Loucy (cell line): ENCODE measurements around the gene CSAD.

Source experiments
- H2AFZ ChIP-seq: fragments of 200-600 bp; sonication (generic); 2 replicates; pipeline ENCODE4 v1.6.0; 2016; ENCODE audit warnings: antibody characterized with exemption, mild to moderate bottlenecking, low read length, moderate library complexity
- H3F3A ChIP-seq: fragments of 200-600 bp; 2 replicates; pipeline ENCODE4 v1.6.0; 2016; ENCODE audit warnings: antibody characterized with exemption, low read depth, mild to moderate bottlenecking
- H3K27me3 ChIP-seq: fragments of 200-600 bp; sonication (generic); 2 replicates; pipeline ENCODE4 v1.6.1; 2014; ENCODE audit warnings: low read length, mild to moderate bottlenecking; ENCODE audit not compliant: insufficient read depth, poor library complexity, severe bottlenecking
- H3K36me3 ChIP-seq: fragments of 200-600 bp; sonication (generic); 2 replicates; pipeline ENCODE4 v1.6.1; 2016; ENCODE audit warnings: low read length; ENCODE audit not compliant: insufficient read depth
- H3K4me1 ChIP-seq: fragments of 200-600 bp; sonication (generic); 2 replicates; pipeline ENCODE4 v1.5.1; 2014; ENCODE audit warnings: low read length, mild to moderate bottlenecking; ENCODE audit not compliant: insufficient read depth, poor library complexity, severe bottlenecking
- H3K4me2 ChIP-seq: fragments of 200-600 bp; sonication (generic); 2 replicates; pipeline ENCODE4 v1.6.0; 2014; ENCODE audit warnings: antibody characterized with exemption, low read length, low read depth, mild to moderate bottlenecking; ENCODE audit not compliant: poor library complexity, severe bottlenecking
- H3K4me3 ChIP-seq: fragments of 200-600 bp; sonication (generic); 2 replicates; pipeline ENCODE4 v1.5.1; 2014; ENCODE audit warnings: low read length, mild to moderate bottlenecking, mixed read lengths; ENCODE audit not compliant: poor library complexity, severe bottlenecking
- H3K79me2 ChIP-seq: fragments of 200-600 bp; sonication (generic); 2 replicates; pipeline ENCODE4 v1.6.1; 2014; ENCODE audit warnings: low read length; ENCODE audit not compliant: insufficient read depth
- H3K9ac ChIP-seq: fragments of 200-600 bp; sonication (generic); 2 replicates; pipeline ENCODE4 v1.6.0; 2014; ENCODE audit warnings: mild to moderate bottlenecking, low read depth, low read length, moderate library complexity; ENCODE audit not compliant: poor library complexity, severe bottlenecking
- H3K9me2 ChIP-seq: fragments of 200-600 bp; sonication (generic); replicated peaks from 2 replicates; pipeline ENCODE4 v1.6.1; 2016; ENCODE audit warnings: low read depth, low read length, mixed read lengths
- H3K9me3 ChIP-seq: fragments of 200-600 bp; sonication (generic); 2 replicates; pipeline ENCODE4 v1.6.1; 2014; ENCODE audit warnings: mild to moderate bottlenecking, antibody characterized with exemption, low read length, low read depth; ENCODE audit not compliant: insufficient read depth
- H4K20me1 ChIP-seq: fragments of 200-600 bp; sonication (generic); 2 replicates; pipeline ENCODE4 v1.6.0; 2014; ENCODE audit warnings: antibody characterized with exemption, low read length, mild to moderate bottlenecking; ENCODE audit not compliant: insufficient read depth, poor library complexity, severe bottlenecking
- CTCF ChIP-seq: fragments of 200-600 bp; sonication (generic); conservative IDR thresholded peaks from 2 replicates; pipeline ENCODE4 v1.5.1; 2014; ENCODE audit warnings: mild to moderate bottlenecking, antibody characterized with exemption, low read length
- EZH2phosphoT487 ChIP-seq: fragments of 200-600 bp; IDR thresholded peaks from 2 replicates; pipeline ENCODE4 v1.6.1; 2018; ENCODE audit warnings: antibody characterized with exemption, mild to moderate bottlenecking, moderate library complexity, borderline replicate concordance

Gene CSAD

GRCh38 chr12:53195516-53196420 is 15.0 kb upstream of the CSAD start:
- Histone ChIP-seq H3K4me2 (no peak overlapping the region), H3K9me2 (no peaks in the 10 kb centered on the region), H2AFZ (no peak overlapping the region), H3K9me3 (no peaks in the 10 kb centered on the region), H3K4me1 (peaks cover 29% of the 10 kb centered on the region), H3K79me2 (no peaks in the 10 kb centered on the region), H3K4me3 (no peak overlapping the region), H3K27me3 (no peaks in the 10 kb centered on the region), H3K36me3 (no peaks in the 10 kb centered on the region; the same call in 1 of the 2 replicates), H4K20me1 (no peaks in the 10 kb centered on the region), H3F3A (0 out of 2 replicates have a peak, but pooled peaks cover 3% of the 10 kb centered on the region), H3K9ac (no peak overlapping the region)
- TF ChIP-seq CTCF (no peak), EZH2phosphoT487 (no peak)

GRCh38 chr12:53194973-53195372 is 14.2 kb upstream of the CSAD start:
- no peak overlapping the region for H3K9ac ChIP-seq
- no peaks in the 10 kb centered on the region for H4K20me1 ChIP-seq
- no peaks in the 10 kb centered on the region for H3K9me2 ChIP-seq
- TF ChIP-seq EZH2phosphoT487: no peak
- no peak for TF ChIP-seq CTCF
- no peaks in the 10 kb centered on the region for H3K79me2 ChIP-seq
- peaks cover 21% of the 10 kb centered on the region for H3K4me1 ChIP-seq
- H3K4me2 ChIP-seq: no peak overlapping the region
- no peaks in the 10 kb centered on the region for H3K27me3 ChIP-seq
- no peak overlapping the region for H2AFZ ChIP-seq
- H3F3A ChIP-seq: 0 out of 2 replicates have a peak, but pooled peaks cover 3% of the 10 kb centered on the region
- H3K4me3 ChIP-seq: no peak overlapping the region
- H3K36me3 ChIP-seq: no peaks in the 10 kb centered on the region; the same call in 1 of the 2 replicates
- no peaks in the 10 kb centered on the region for H3K9me3 ChIP-seq

- peaks cover 14% of the 10 kb centered on the region for H3K4me1 ChIP-seq
- no peak overlapping the region for H3K4me2 ChIP-seq
- H3K36me3 ChIP-seq: no peaks in the 10 kb centered on the region; the same call in 1 of the 2 replicates
- H3K4me3 ChIP-seq: no peak overlapping the region
- no peaks in the 10 kb centered on the region for H3K9me2 ChIP-seq
- 0 out of 2 replicates have a peak, but pooled peaks cover 3% of the 10 kb centered on the region for H3F3A ChIP-seq
- no peaks in the 10 kb centered on the region for H3K9me3 ChIP-seq
- no peak overlapping the region for H2AFZ ChIP-seq
- no peaks in the 10 kb centered on the region for H3K79me2 ChIP-seq
- H3K9ac ChIP-seq: no peak overlapping the region
- no peaks in the 10 kb centered on the region for H4K20me1 ChIP-seq
- no peaks in the 10 kb centered on the region for H3K27me3 ChIP-seq
- TF ChIP-seq CTCF (no peak), EZH2phosphoT487 (no peak)
These were observed 13.4 kb upstream of the CSAD start for GRCh38 chr12:53193985-53194716.
